Osteoblast (primary cell): ENCODE data around the gene MAF. TPM values are rescaled to one million over a fixed set of nuclear protein-coding genes. Genes with fewer than 3 reads are reported as not detected.

Source experiments
- DNase-seq: peaks from one replicate; pipeline ENCODE4 v3.0.0; 2011; ENCODE audit warnings: low spot score, mixed read lengths; ENCODE audit not compliant: insufficient read length; ENCODE audit errors: missing footprints
- H2AFZ ChIP-seq: 2 replicates; pipeline ENCODE4 v1.6.0; 2011; ENCODE audit warnings: mild to moderate bottlenecking, low read length
- H3K27ac ChIP-seq: 2 replicates; pipeline ENCODE4 v1.5.1; 2011; ENCODE audit warnings: mild to moderate bottlenecking, low read depth, low read length, moderate library complexity
- H3K27me3 ChIP-seq: 2 replicates; pipeline ENCODE4 v1.6.0; 2012; ENCODE audit warnings: mild to moderate bottlenecking, control low read depth, inconsistent platforms, low read length, moderate library complexity; ENCODE audit not compliant: insufficient read depth
- H3K36me3 ChIP-seq: 2 replicates; pipeline ENCODE4 v1.5.1; 2011; ENCODE audit warnings: mild to moderate bottlenecking, low read length, control low read depth, moderate library complexity; ENCODE audit not compliant: insufficient read depth
- H3K4me1 ChIP-seq: 2 replicates; pipeline ENCODE4 v1.5.1; 2011; ENCODE audit warnings: mild to moderate bottlenecking, low read length, control low read depth, moderate library complexity; ENCODE audit not compliant: insufficient read depth
- H3K4me2 ChIP-seq: 2 replicates; pipeline ENCODE4 v1.6.0; 2011; ENCODE audit warnings: mild to moderate bottlenecking, low read length; ENCODE audit not compliant: insufficient read depth
- H3K4me3 ChIP-seq: fragments of 200-600 bp; sonication (generic); 3 replicates; pipeline ENCODE4 v1.5.1; 2012; ENCODE audit warnings: mild to moderate bottlenecking, low read length, inconsistent platforms; ENCODE audit not compliant: insufficient read depth
- H3K79me2 ChIP-seq: 2 replicates; pipeline ENCODE4 v1.6.0; 2012; ENCODE audit warnings: mild to moderate bottlenecking, low read length, control low read depth, inconsistent platforms; ENCODE audit not compliant: insufficient read depth
- H3K9me3 ChIP-seq: 2 replicates; pipeline ENCODE4 v1.5.1; 2011; ENCODE audit warnings: low read depth, low read length, control low read depth
- H4K20me1 ChIP-seq: 2 replicates; pipeline ENCODE4 v1.6.0; 2012; ENCODE audit warnings: mild to moderate bottlenecking, low read length, control low read depth; ENCODE audit not compliant: insufficient read depth
- CTCF ChIP-seq: IDR thresholded peaks from 2 replicates; pipeline ENCODE4 v1.5.1; 2011; ENCODE audit warnings: mild to moderate bottlenecking, low read depth, low read length, moderate library complexity; ENCODE audit errors: extremely low read depth
- total RNA-seq: library from RNA; depleted of rRNA; stranded (reverse); fragments of >200 nt; gene quantifications from 2 replicates; pipeline ENCODE4 v1.2.3, GENCODE V29; 2012

Gene MAF
- total RNA-seq, 1 donor, result 40.2 TPM

DNA sequence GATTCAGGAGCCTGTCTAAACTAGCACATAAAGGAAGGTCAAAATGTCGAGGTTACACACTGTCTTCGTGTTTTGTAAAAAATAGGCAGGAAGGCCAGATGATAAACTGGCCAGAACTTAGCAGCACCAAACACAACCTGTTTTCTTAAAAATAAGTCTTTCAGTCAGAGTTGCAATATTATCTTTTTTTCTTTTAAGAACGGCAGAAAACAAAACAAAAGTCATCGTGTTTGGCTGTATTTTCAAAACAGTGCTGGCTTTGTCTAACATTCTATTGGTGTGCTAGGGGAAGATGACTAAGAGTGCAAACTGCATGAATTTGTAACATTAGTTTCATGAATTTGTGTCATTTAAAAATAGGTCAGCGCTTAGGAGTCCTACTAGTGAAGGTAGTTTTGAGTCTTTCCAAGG, 5.3 kb downstream of the MAF start:
- no peak overlapping the region for H2AFZ ChIP-seq
- H3K79me2 ChIP-seq, result peaks cover 2% of the 10 kb centered on the region
- H3K4me2 ChIP-seq, result no peak overlapping the region
- H3K27me3 ChIP-seq, result peaks cover 11% of the 10 kb centered on the region
- H3K4me3 ChIP-seq, result no peak overlapping the region
- TF ChIP-seq CTCF, result no peak
- H4K20me1 ChIP-seq, result no peaks in the 10 kb centered on the region
- no peaks in the 10 kb centered on the region for H3K36me3 ChIP-seq
- no peak overlapping the region for H3K27ac ChIP-seq
- no peak for DNase-seq
- no peaks in the 10 kb centered on the region for H3K9me3 ChIP-seq
- peaks cover 6% of the 10 kb centered on the region for H3K4me1 ChIP-seq

- H2AFZ ChIP-seq, result no peak overlapping the region
- no peak for DNase-seq
- H3K4me2 ChIP-seq, result no peak overlapping the region
- no peak overlapping the region for H3K4me3 ChIP-seq
- peaks cover 2% of the 10 kb centered on the region for H3K79me2 ChIP-seq
- no peak overlapping the region for H3K27ac ChIP-seq
- no peak for TF ChIP-seq CTCF
- no peaks in the 10 kb centered on the region for H3K9me3 ChIP-seq
- H3K4me1 ChIP-seq, result peaks cover 6% of the 10 kb centered on the region
- H4K20me1 ChIP-seq, result no peaks in the 10 kb centered on the region
- peaks cover 13% of the 10 kb centered on the region for H3K27me3 ChIP-seq
- H3K36me3 ChIP-seq, result no peaks in the 10 kb centered on the region
These were observed 6.8 kb downstream of the MAF start for GRCh38 chr16:79593754-79594153.

DNA sequence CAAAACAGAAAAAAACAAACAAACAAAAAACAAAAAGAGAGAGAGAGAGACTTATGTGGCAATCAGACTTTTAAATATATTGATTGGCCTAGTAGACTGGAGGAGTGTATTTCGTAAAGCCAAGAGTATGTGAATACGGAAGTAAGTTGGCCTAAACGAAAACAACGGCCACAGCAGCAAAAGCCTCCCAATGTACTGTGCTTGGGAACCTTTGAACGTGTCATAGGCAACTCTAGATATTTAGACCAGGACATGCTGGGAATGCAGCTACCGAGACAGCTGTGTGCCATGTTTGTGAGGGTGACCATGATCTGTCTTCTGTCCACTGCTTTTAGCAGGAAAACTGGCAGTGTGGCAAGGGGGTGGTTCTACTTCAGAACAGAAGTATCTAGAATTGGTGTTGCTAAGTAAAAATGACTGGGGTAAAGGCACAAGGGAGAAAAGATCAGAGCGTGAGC, 7.4 kb downstream of the MAF start:
- Histone ChIP-seq H3K4me2 (peak overlapping the region; percentile 6), H2AFZ (peak overlapping the region; percentile 30), H4K20me1 (no peaks in the 10 kb centered on the region), H3K36me3 (no peaks in the 10 kb centered on the region), H3K4me3 (no peak overlapping the region), H3K4me1 (peaks cover 2% of the 10 kb centered on the region), H3K27me3 (peaks cover 8% of the 10 kb centered on the region), H3K79me2 (no peaks in the 10 kb centered on the region), H3K27ac (no peak overlapping the region), H3K9me3 (no peaks in the 10 kb centered on the region)
- peak; percentile 73 for DNase-seq
- TF ChIP-seq CTCF, result no peak

DNA sequence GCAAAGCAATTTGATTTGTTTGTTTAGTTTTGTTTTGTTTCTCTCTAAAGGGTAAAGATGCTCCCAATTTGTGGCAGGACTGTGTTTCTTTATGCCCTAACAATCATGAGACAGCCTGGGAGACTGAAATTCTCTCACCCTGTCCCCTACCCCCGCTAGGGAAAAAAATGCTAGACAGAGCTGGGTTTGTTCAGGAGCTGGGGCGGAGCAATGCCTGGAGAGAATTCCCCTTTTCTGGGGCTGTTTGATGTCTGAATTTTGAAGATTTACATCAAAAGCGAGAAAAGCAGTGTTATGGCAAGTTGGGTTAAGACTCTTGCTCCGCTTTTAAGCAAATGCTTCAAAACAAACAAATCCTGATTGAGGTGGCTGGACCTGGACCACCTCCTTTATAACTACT, 8.4 kb downstream of the MAF start:
- H3K4me1 ChIP-seq, result no peaks in the 10 kb centered on the region
- H3K4me2 ChIP-seq, result no peak overlapping the region
- H2AFZ ChIP-seq, result no peak overlapping the region
- no peaks in the 10 kb centered on the region for H4K20me1 ChIP-seq
- H3K9me3 ChIP-seq, result no peaks in the 10 kb centered on the region
- no peak overlapping the region for H3K27ac ChIP-seq
- no peak for TF ChIP-seq CTCF
- DNase-seq, result no peak
- no peaks in the 10 kb centered on the region for H3K36me3 ChIP-seq
- H3K27me3 ChIP-seq, result peaks cover 8% of the 10 kb centered on the region
- no peak overlapping the region for H3K4me3 ChIP-seq
- no peaks in the 10 kb centered on the region for H3K79me2 ChIP-seq
